ENCODE data around the gene NIPBL. TPM values are rescaled to one million over a fixed set of nuclear protein-coding genes. Genes with fewer than 3 reads are reported as not detected.

Gene NIPBL
- total RNA-seq, 2 experiments from 2014 or later: 108 to 120 TPM

DNA sequence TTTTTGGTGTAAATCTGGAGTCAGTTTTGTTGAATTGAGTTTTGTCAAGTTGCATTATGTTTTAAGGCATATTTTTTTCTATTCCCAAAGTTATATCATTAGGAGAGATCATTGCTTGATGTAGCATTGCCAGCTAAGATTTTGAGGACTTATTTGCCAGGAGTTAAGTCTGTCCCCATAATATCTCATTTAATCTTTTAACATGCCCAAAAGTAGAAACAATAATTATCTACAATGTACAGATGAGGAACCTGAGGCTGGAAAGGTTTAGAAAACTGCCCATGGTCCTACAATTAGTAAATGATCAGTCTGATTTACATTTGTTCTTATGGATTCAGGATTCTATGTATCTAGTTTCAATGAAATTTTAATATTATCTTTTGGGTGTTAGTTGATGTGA lies 4.7 kb downstream of the NIPBL start:
- Mint-ChIP-seq H3K27me3 (no peaks in the 10 kb centered on the region), H3K9me3 (no peaks in the 10 kb centered on the region), H3K27ac (peak overlapping the region; percentile 0), H3K4me1 (ENCODE audit: low read depth) (peaks cover 62% of the 10 kb centered on the region), H3K4me3 (peak overlapping the region; percentile 35), H3K36me3 (ENCODE audit: low read depth) (peaks cover 29% of the 10 kb centered on the region)
- no peak for ATAC-seq (ENCODE audit: poor library complexity)
- H3K27ac ChIP-seq (ENCODE audit: low read depth in 1 of 2, low read length in 2 of 2): no peak overlapping the region
- H3K4me3 ChIP-seq (ENCODE audit: low read length): no peak overlapping the region
- peaks cover 12% of the 10 kb centered on the region for H3K36me3 ChIP-seq (ENCODE audit: insufficient read depth, low read length)
- CTCF ChIA-PET: interaction anchor here (1.3 kb wide), 1 partner anchor 11 kb away, joined by 4 read pairs; no protein-coding TSS in a partner anchor
- no peaks in the 10 kb centered on the region for H3K9me3 ChIP-seq (ENCODE audit: control insufficient read depth in 1 of 2, insufficient read depth in 1 of 2, low read length in 2 of 2)
- DNase-seq: no peak
- POLR2A ChIA-PET: no interaction called here
- H3K27me3 ChIP-seq (ENCODE audit: control insufficient read depth in 1 of 2, insufficient read depth in 2 of 2, low read length in 2 of 2): no peaks in the 10 kb centered on the region
- TF ChIP-seq, protein P1, sequence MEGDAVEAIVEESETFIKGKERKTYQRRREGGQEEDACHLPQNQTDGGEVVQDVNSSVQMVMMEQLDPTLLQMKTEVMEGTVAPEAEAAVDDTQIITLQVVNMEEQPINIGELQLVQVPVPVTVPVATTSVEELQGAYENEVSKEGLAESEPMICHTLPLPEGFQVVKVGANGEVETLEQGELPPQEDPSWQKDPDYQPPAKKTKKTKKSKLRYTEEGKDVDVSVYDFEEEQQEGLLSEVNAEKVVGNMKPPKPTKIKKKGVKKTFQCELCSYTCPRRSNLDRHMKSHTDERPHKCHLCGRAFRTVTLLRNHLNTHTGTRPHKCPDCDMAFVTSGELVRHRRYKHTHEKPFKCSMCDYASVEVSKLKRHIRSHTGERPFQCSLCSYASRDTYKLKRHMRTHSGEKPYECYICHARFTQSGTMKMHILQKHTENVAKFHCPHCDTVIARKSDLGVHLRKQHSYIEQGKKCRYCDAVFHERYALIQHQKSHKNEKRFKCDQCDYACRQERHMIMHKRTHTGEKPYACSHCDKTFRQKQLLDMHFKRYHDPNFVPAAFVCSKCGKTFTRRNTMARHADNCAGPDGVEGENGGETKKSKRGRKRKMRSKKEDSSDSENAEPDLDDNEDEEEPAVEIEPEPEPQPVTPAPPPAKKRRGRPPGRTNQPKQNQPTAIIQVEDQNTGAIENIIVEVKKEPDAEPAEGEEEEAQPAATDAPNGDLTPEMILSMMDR (IDR thresholded peaks at IDR 0.05): no peak
- H3K4me1 ChIP-seq (ENCODE audit: insufficient read depth, low read length): peaks cover 18% of the 10 kb centered on the region
- intact Hi-C loops (cut with DNase I, micrococcal nuclease): no loop called here

DNA sequence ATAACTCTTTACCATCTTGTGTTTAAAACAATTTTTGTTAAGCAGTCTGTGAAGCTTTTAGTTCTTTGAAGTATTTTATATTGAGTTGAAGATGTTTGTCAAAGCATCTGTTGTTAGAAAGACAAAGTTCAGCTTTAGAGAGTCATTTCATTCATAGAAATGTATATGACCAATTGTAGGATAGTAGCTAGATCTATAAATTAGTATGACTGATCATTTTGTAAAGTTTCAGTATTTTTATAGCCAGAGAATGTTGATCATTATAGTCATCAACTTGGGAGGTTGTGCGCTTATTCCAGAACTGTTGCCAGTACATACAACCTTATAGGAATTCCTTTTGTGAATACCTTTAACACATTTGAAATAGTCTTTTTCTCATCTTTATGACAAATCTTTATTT lies 5.2 kb downstream of the NIPBL start:
- Histone ChIP-seq H3K27ac (ENCODE audit: low read depth in 1 of 2, low read length in 2 of 2) (no peak overlapping the region), H3K4me1 (ENCODE audit: insufficient read depth, low read length) (peaks cover 18% of the 10 kb centered on the region), H3K9me3 (ENCODE audit: control insufficient read depth in 1 of 2, insufficient read depth in 1 of 2, low read length in 2 of 2) (no peaks in the 10 kb centered on the region), H3K4me3 (ENCODE audit: low read length) (no peak overlapping the region), H3K27me3 (ENCODE audit: control insufficient read depth in 1 of 2, insufficient read depth in 2 of 2, low read length in 2 of 2) (no peaks in the 10 kb centered on the region), H3K36me3 (ENCODE audit: insufficient read depth, low read length) (peaks cover 13% of the 10 kb centered on the region)
- H3K9me3 Mint-ChIP-seq: no peaks in the 10 kb centered on the region
- peaks cover 67% of the 10 kb centered on the region for H3K4me1 Mint-ChIP-seq (ENCODE audit: low read depth)
- ChIA-PET CTCF (interaction anchor here (1.3 kb wide), 1 partner anchor 11 kb away, joined by 4 read pairs; no protein-coding TSS in a partner anchor), POLR2A (no interaction called here)
- peak overlapping the region; percentile 64 for H3K4me3 Mint-ChIP-seq
- TF ChIP-seq, protein P1 (IDR thresholded peaks at IDR 0.05): no peak
- H3K36me3 Mint-ChIP-seq (ENCODE audit: low read depth): peaks cover 24% of the 10 kb centered on the region
- DNase-seq (no peak), ATAC-seq (ENCODE audit: poor library complexity) (no peak)
- no peaks in the 10 kb centered on the region for H3K27me3 Mint-ChIP-seq
- intact Hi-C loops (cut with DNase I, micrococcal nuclease): no loop called here
- peak overlapping the region; percentile 0 for H3K27ac Mint-ChIP-seq

DNA sequence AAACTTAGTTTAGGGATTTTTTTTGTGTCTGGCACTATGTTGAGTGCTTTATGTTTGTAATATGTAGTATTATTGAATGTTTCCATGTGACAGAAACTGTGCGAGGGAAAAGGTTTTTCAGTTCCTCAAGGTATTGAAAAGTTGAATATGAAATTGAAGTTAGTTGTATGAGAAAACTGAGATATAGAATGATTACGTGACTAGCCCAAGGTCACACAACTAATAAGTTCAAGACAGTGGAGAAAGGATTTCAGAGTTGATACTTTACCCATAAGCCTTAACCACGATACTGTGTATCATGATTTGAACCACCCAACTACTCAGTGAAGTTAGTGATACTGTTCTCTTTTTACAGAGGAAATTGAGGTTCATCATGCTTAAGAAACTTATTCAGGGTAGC lies 5.7 kb downstream of the NIPBL start:
- intact Hi-C loops (cut with DNase I, micrococcal nuclease): no loop called here
- ChIA-PET POLR2A (no interaction called here), CTCF (no interaction called here)
- Histone ChIP-seq H3K27me3 (ENCODE audit: control insufficient read depth in 1 of 2, insufficient read depth in 2 of 2, low read length in 2 of 2) (no peaks in the 10 kb centered on the region), H3K9me3 (ENCODE audit: control insufficient read depth in 1 of 2, insufficient read depth in 1 of 2, low read length in 2 of 2) (no peaks in the 10 kb centered on the region), H3K4me1 (ENCODE audit: insufficient read depth, low read length) (peaks cover 18% of the 10 kb centered on the region), H3K36me3 (ENCODE audit: insufficient read depth, low read length) (peaks cover 13% of the 10 kb centered on the region), H3K27ac (ENCODE audit: low read depth in 1 of 2, low read length in 2 of 2) (no peak overlapping the region), H3K4me3 (ENCODE audit: low read length) (no peak overlapping the region)
- Mint-ChIP-seq H3K27ac (peak overlapping the region; percentile 0), H3K36me3 (ENCODE audit: low read depth) (peaks cover 20% of the 10 kb centered on the region), H3K9me3 (no peaks in the 10 kb centered on the region), H3K4me3 (peak overlapping the region; percentile 64), H3K4me1 (ENCODE audit: low read depth) (peaks cover 71% of the 10 kb centered on the region), H3K27me3 (no peaks in the 10 kb centered on the region)
- ATAC-seq (ENCODE audit: poor library complexity) (no peak), DNase-seq (no peak)
- TF ChIP-seq, protein P1 (IDR thresholded peaks at IDR 0.05): no peak
